Measurements from ENCODE around the gene SPON1.

Gene SPON1

DNA sequence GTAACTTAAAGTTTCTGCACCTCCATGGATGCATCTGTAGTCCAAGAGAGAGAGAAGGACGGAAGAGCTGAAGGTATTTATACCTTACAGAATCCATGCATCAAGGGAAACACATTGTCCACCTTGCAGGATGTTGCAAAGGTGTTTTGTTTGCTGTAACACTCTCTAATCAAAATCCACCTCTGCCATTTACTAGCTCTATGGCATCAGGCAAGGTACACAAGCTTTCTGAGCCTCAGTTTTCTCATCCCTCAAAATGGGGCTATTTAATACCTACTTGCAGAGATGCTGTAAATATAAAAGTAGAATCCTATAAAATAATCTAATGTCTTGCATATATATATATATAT is 21.6 kb upstream of the SPON1 start:
- no peaks in the 10 kb centered on the region for H4K20me1 ChIP-seq (ENCODE audit: insufficient read depth, low read length)
- H2AFZ ChIP-seq (ENCODE audit: low read depth, low read length) = no peak overlapping the region
- no peaks in the 10 kb centered on the region for H3K79me2 ChIP-seq (ENCODE audit: insufficient read depth, low read length)
- ATAC-seq (ENCODE audit: insufficient read depth, low read depth) = no peak
- no peak for TF ChIP-seq EZH2 (IDR thresholded peaks at IDR 0.05; ENCODE audit: borderline replicate concordance, low read depth, low read length, severe bottlenecking)
- TF ChIP-seq, protein P1, sequence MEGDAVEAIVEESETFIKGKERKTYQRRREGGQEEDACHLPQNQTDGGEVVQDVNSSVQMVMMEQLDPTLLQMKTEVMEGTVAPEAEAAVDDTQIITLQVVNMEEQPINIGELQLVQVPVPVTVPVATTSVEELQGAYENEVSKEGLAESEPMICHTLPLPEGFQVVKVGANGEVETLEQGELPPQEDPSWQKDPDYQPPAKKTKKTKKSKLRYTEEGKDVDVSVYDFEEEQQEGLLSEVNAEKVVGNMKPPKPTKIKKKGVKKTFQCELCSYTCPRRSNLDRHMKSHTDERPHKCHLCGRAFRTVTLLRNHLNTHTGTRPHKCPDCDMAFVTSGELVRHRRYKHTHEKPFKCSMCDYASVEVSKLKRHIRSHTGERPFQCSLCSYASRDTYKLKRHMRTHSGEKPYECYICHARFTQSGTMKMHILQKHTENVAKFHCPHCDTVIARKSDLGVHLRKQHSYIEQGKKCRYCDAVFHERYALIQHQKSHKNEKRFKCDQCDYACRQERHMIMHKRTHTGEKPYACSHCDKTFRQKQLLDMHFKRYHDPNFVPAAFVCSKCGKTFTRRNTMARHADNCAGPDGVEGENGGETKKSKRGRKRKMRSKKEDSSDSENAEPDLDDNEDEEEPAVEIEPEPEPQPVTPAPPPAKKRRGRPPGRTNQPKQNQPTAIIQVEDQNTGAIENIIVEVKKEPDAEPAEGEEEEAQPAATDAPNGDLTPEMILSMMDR (IDR thresholded peaks at IDR 0.05; ENCODE audit: borderline replicate concordance, extremely low read depth, low read length, poor library complexity, severe bottlenecking) = no peak
- H3K4me1 ChIP-seq (ENCODE audit: insufficient read depth, low read length) = no peaks in the 10 kb centered on the region
- no peak overlapping the region for H3K4me3 ChIP-seq (ENCODE audit: low read depth in 1 of 2, low read length in 2 of 2)
- H3K27me3 ChIP-seq (ENCODE audit: insufficient read depth, low read length, poor library complexity) = peaks cover 3% of the 10 kb centered on the region
- no peak for DNase-seq
- no peak overlapping the region for H3K27ac ChIP-seq (ENCODE audit: low read length)
- H3K36me3 ChIP-seq (ENCODE audit: insufficient read depth, low read length) = no peaks in the 10 kb centered on the region
- H3K4me2 ChIP-seq (ENCODE audit: insufficient read depth, low read length) = no peak overlapping the region
- no peak overlapping the region for H3K9ac ChIP-seq (ENCODE audit: low read depth, low read length)
- no peaks in the 10 kb centered on the region for H3K9me3 ChIP-seq (ENCODE audit: insufficient read depth, low read length, severe bottlenecking)

DNA sequence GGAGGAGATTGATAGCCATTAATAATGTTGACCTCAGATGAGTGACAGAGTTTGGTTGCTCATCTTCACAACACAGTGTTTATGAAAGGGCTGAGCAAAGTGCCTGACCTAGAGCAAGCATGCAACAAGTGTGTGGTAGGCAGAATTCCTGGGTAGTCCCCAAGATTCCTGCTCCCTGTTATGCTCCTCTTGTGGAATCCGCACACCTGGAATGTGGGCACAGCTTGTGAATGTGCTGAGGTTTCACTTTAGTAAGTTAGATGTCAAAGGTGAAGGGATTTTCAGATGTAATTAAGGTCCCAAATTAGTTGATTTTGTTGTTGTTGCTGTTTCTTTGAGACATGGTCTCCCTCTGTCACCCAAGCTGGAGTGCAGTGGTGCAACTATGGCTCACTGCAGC is 20.7 kb upstream of the SPON1 start:
- DNase-seq = no peak
- H3K9ac ChIP-seq (ENCODE audit: low read depth, low read length) = no peak overlapping the region
- no peaks in the 10 kb centered on the region for H4K20me1 ChIP-seq (ENCODE audit: insufficient read depth, low read length)
- H3K27me3 ChIP-seq (ENCODE audit: insufficient read depth, low read length, poor library complexity) = peaks cover 5% of the 10 kb centered on the region
- ATAC-seq (ENCODE audit: insufficient read depth, low read depth) = no peak
- no peaks in the 10 kb centered on the region for H3K4me1 ChIP-seq (ENCODE audit: insufficient read depth, low read length)
- no peak overlapping the region for H3K4me3 ChIP-seq (ENCODE audit: low read depth in 1 of 2, low read length in 2 of 2)
- H2AFZ ChIP-seq (ENCODE audit: low read depth, low read length) = no peak overlapping the region
- H3K79me2 ChIP-seq (ENCODE audit: insufficient read depth, low read length) = no peaks in the 10 kb centered on the region
- no peak overlapping the region for H3K4me2 ChIP-seq (ENCODE audit: insufficient read depth, low read length)
- H3K36me3 ChIP-seq (ENCODE audit: insufficient read depth, low read length) = no peaks in the 10 kb centered on the region
- no peaks in the 10 kb centered on the region for H3K9me3 ChIP-seq (ENCODE audit: insufficient read depth, low read length, severe bottlenecking)
- no peak overlapping the region for H3K27ac ChIP-seq (ENCODE audit: low read length)
- TF ChIP-seq, protein P1 (IDR thresholded peaks at IDR 0.05; ENCODE audit: borderline replicate concordance, extremely low read depth, low read length, poor library complexity, severe bottlenecking) = no peak
- no peak for TF ChIP-seq EZH2 (IDR thresholded peaks at IDR 0.05; ENCODE audit: borderline replicate concordance, low read depth, low read length, severe bottlenecking)

- Histone ChIP-seq H3K9me3 (ENCODE audit: insufficient read depth, low read length, severe bottlenecking) (no peaks in the 10 kb centered on the region), H3K79me2 (ENCODE audit: insufficient read depth, low read length) (no peaks in the 10 kb centered on the region), H3K4me3 (ENCODE audit: low read depth in 1 of 2, low read length in 2 of 2) (no peak overlapping the region), H3K27me3 (ENCODE audit: insufficient read depth, low read length, poor library complexity) (peaks cover 5% of the 10 kb centered on the region), H3K36me3 (ENCODE audit: insufficient read depth, low read length) (no peaks in the 10 kb centered on the region), H2AFZ (ENCODE audit: low read depth, low read length) (no peak overlapping the region), H3K27ac (ENCODE audit: low read length) (no peak overlapping the region), H3K9ac (ENCODE audit: low read depth, low read length) (no peak overlapping the region), H4K20me1 (ENCODE audit: insufficient read depth, low read length) (no peaks in the 10 kb centered on the region), H3K4me1 (ENCODE audit: insufficient read depth, low read length) (no peaks in the 10 kb centered on the region), H3K4me2 (ENCODE audit: insufficient read depth, low read length) (no peak overlapping the region)
- TF ChIP-seq, protein P1 (IDR thresholded peaks at IDR 0.05; ENCODE audit: borderline replicate concordance, extremely low read depth, low read length, poor library complexity, severe bottlenecking) = no peak
- no peak for TF ChIP-seq EZH2 (IDR thresholded peaks at IDR 0.05; ENCODE audit: borderline replicate concordance, low read depth, low read length, severe bottlenecking)
- DNase-seq = no peak
- no peak for ATAC-seq (ENCODE audit: insufficient read depth, low read depth)
These were observed 20.1 kb upstream of the SPON1 start for GRCh38 chr11:13942378-13942777.

DNA sequence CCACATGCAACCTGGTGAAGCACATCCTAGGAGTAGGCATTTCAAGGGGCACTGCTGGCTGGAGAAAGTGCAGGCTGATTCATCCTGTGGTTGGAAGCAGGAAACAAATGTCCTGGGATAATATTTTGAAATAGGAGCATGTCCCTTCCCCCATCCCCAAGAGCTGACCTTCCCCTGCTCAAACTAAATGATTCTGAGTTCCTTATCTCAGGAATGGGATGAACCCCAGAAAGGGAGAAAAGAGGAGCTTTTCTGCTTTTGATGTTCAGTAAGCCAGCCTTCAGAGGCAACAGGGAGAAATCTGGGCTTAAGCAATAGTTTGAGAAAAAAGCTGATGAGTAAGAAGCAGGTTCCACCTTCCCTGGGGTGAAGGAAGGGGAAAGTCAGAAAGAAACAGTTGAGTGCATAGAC is 19.5 kb upstream of the SPON1 start:
- DNase-seq (no peak), ATAC-seq (ENCODE audit: insufficient read depth, low read depth) (no peak)
- Histone ChIP-seq H3K79me2 (ENCODE audit: insufficient read depth, low read length) (no peaks in the 10 kb centered on the region), H3K4me3 (ENCODE audit: low read depth in 1 of 2, low read length in 2 of 2) (no peak overlapping the region), H3K27me3 (ENCODE audit: insufficient read depth, low read length, poor library complexity) (peaks cover 5% of the 10 kb centered on the region), H3K27ac (ENCODE audit: low read length) (no peak overlapping the region), H3K9ac (ENCODE audit: low read depth, low read length) (no peak overlapping the region), H3K9me3 (ENCODE audit: insufficient read depth, low read length, severe bottlenecking) (no peaks in the 10 kb centered on the region), H3K36me3 (ENCODE audit: insufficient read depth, low read length) (no peaks in the 10 kb centered on the region), H4K20me1 (ENCODE audit: insufficient read depth, low read length) (no peaks in the 10 kb centered on the region), H3K4me1 (ENCODE audit: insufficient read depth, low read length) (no peaks in the 10 kb centered on the region), H3K4me2 (ENCODE audit: insufficient read depth, low read length) (no peak overlapping the region), H2AFZ (ENCODE audit: low read depth, low read length) (no peak overlapping the region)
- TF ChIP-seq, protein P1 (IDR thresholded peaks at IDR 0.05; ENCODE audit: borderline replicate concordance, extremely low read depth, low read length, poor library complexity, severe bottlenecking) = no peak
- no peak for TF ChIP-seq EZH2 (IDR thresholded peaks at IDR 0.05; ENCODE audit: borderline replicate concordance, low read depth, low read length, severe bottlenecking)
